Endodermal cell (in vitro differentiated cells): Measurements from ENCODE around the gene SLC38A2. TPM values are rescaled to one million over a fixed set of nuclear protein-coding genes. Genes with fewer than 3 reads are reported as not detected.

ENCODE experiments used
- DNase-seq: peaks from one replicate; pipeline ENCODE4 v3.0.0-alpha.2; 2017
- H3K27ac ChIP-seq: 2 replicates; pipeline ENCODE4 v1.5.1; 2013; ENCODE audit warnings: mild to moderate bottlenecking, low read depth, low read length, moderate library complexity
- H3K27me3 ChIP-seq: 2 replicates; pipeline ENCODE4 v1.6.1; 2013; ENCODE audit warnings: mild to moderate bottlenecking, low read length, moderate library complexity; ENCODE audit not compliant: insufficient read depth, control insufficient read depth, poor library complexity, severe bottlenecking
- H3K36me3 ChIP-seq: 2 replicates; pipeline ENCODE4 v1.7.0; 2013; ENCODE audit warnings: mild to moderate bottlenecking, low read length, moderate library complexity; ENCODE audit not compliant: control insufficient read depth, insufficient read depth
- H3K4me1 ChIP-seq: one replicate; pipeline ENCODE4 v1.7.0; 2013; ENCODE audit warnings: low read length; ENCODE audit not compliant: control insufficient read depth, insufficient read depth
- H3K4me3 ChIP-seq: 2 replicates; pipeline ENCODE4 v1.5.1; 2013; ENCODE audit warnings: mild to moderate bottlenecking, low read length, moderate library complexity
- H3K9ac ChIP-seq: 2 replicates; pipeline ENCODE4 v1.6.1; 2013; ENCODE audit warnings: mild to moderate bottlenecking, low read length, moderate library complexity; ENCODE audit not compliant: poor library complexity, severe bottlenecking; ENCODE audit errors: extremely low read depth
- H3K9me3 ChIP-seq: 2 replicates; pipeline ENCODE4 v1.6.1; 2013; ENCODE audit warnings: mild to moderate bottlenecking, low read length, moderate library complexity; ENCODE audit not compliant: control insufficient read depth
- H3K27ac Mint-ChIP-seq: 2 replicates; pipeline ENCODE4 v1.8.0; 2020; ENCODE audit warnings: mixed read lengths
- H3K27me3 Mint-ChIP-seq: 2 replicates; pipeline ENCODE4 v1.8.0; 2021; ENCODE audit warnings: mild to moderate bottlenecking, mixed read lengths; ENCODE audit not compliant: insufficient read depth
- H3K36me3 Mint-ChIP-seq: 2 replicates; pipeline ENCODE4 v1.8.0; 2020; ENCODE audit warnings: low read depth, mixed read lengths
- H3K4me1 Mint-ChIP-seq: 2 replicates; pipeline ENCODE4 v1.8.0; 2020; ENCODE audit warnings: mixed read lengths
- H3K4me3 Mint-ChIP-seq: 2 replicates; pipeline ENCODE4 v1.8.0; 2020; ENCODE audit warnings: mild to moderate bottlenecking, moderate library complexity, mixed read lengths
- H3K9me3 Mint-ChIP-seq: 2 replicates; pipeline ENCODE4 v1.8.0; 2020; ENCODE audit warnings: mild to moderate bottlenecking, mixed read lengths
- WGBS, 2 experiments: methylation state at CpG; one replicate each; pipeline versions ENCODE4 v1.1.5 to v1.1.7; 2013; ENCODE audit warnings: missing lambda C conversion rate in 2 of 2, mixed read lengths in 1 of 2; ENCODE audit not compliant: insufficient coverage in 1 of 2, insufficient read length in 1 of 2; 5-methylcytosine and 5-hydroxymethylcytosine counted together
- total RNA-seq, 2 donors: library from RNA; stranded (reverse); fragmentation: NEBNext Ultra II Directional in 1 of 2; extraction: Animal tissue kit (Norgen Biotek cat#: 25700) in 1 of 2; gene quantifications; 2 replicates in 1 of 2; 3 replicates in 1 of 2; pipeline ENCODE4 v1.2.1, GENCODE V29; 2021
- TF ChIP-seq, protein P1 (sequence below): fragments of 200-600 bp; sonication (generic); conservative IDR thresholded peaks from 2 replicates; pipeline ENCODE4 v1.5.0; 2021; ENCODE audit warnings: antibody characterized with exemption, mild to moderate bottlenecking

SLC38A2 gene
- total RNA-seq, 2 donors from 2014 or later = 156 to 230 TPM

DNA sequence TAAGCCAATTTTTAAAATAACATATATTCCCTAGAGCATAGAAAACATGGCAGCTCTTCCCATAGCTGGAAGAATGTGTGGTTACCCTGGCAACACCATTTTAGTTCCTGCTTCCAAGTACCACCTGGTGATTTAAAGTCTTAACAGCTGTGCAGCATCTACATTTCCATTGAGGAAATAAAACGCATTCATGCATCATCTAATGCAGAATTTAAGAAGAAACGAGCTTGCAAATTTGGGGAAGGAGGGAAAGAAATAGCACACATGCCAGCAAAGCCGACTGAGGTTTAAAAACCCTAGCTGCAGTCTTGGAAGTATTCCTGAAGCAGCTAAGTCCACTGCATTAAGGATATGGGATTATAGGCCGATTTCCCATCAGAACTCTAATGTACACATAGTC is 22.8 kb upstream of the SLC38A2 start:
- Mint-ChIP-seq H3K36me3 (peaks cover 45% of the 10 kb centered on the region), H3K9me3 (peaks cover 27% of the 10 kb centered on the region), H3K27me3 (no peaks in the 10 kb centered on the region), H3K4me1 (peaks cover 14% of the 10 kb centered on the region), H3K27ac (no peak overlapping the region), H3K4me3 (no peak overlapping the region)
- DNase-seq = no peak
- peaks cover 4% of the 10 kb centered on the region for H3K4me1 ChIP-seq
- H3K27me3 ChIP-seq = no peaks in the 10 kb centered on the region
- TF ChIP-seq, protein P1, sequence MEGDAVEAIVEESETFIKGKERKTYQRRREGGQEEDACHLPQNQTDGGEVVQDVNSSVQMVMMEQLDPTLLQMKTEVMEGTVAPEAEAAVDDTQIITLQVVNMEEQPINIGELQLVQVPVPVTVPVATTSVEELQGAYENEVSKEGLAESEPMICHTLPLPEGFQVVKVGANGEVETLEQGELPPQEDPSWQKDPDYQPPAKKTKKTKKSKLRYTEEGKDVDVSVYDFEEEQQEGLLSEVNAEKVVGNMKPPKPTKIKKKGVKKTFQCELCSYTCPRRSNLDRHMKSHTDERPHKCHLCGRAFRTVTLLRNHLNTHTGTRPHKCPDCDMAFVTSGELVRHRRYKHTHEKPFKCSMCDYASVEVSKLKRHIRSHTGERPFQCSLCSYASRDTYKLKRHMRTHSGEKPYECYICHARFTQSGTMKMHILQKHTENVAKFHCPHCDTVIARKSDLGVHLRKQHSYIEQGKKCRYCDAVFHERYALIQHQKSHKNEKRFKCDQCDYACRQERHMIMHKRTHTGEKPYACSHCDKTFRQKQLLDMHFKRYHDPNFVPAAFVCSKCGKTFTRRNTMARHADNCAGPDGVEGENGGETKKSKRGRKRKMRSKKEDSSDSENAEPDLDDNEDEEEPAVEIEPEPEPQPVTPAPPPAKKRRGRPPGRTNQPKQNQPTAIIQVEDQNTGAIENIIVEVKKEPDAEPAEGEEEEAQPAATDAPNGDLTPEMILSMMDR = no peak
- peaks cover 7% of the 10 kb centered on the region for H3K36me3 ChIP-seq
- H3K9ac ChIP-seq = no peak overlapping the region
- WGBS, 2 experiments = 84 to 87% methylated on average over 4 of the region's 4 CpGs
- peaks cover 8% of the 10 kb centered on the region for H3K9me3 ChIP-seq
- H3K27ac ChIP-seq = no peak overlapping the region
- no peak overlapping the region for H3K4me3 ChIP-seq

DNA sequence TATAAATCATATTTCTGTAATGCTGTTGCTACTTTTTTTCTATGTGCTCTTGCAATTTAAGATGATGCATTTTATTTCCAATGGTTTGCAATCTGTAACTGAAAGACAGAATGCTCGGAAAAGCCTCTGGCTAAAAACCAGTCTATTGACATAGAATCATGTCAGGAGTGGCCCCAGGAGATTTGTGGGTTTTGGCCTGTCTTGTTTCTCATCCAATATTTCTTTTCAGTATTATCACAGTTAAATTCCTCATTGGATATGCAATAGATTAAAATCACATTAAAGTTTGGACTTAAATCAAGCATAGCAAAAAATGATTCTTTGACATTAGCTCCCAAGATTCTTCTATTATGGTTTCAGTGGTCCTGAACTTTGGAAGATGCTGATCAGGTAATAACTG is 19.1 kb upstream of the SLC38A2 start:
- peaks cover 4% of the 10 kb centered on the region for H3K4me1 ChIP-seq
- H3K27ac Mint-ChIP-seq = no peak overlapping the region

DNA sequence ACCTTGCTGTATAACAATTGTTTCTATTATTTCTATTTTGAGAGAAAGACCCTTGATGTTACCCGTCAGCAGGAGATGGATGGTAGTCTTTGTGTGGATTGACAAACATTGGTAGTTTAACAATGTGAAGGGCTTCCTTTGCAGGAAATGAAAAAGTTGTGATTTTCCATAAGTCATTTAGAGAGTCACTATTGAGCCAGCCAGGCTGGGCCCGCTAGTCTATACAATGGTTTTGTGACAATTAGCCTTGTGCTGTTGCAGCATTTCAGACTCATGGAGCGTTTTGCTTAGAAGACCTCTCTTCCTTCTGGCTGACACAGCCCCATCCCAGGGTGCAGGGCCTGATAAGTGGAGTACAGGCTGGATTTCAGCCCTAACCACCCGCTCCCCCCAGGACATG is 18.3 kb upstream of the SLC38A2 start:
- TF ChIP-seq, protein P1 = no peak
- Histone ChIP-seq H3K4me3 (no peak overlapping the region), H3K9ac (no peak overlapping the region), H3K27me3 (no peaks in the 10 kb centered on the region), H3K4me1 (peaks cover 4% of the 10 kb centered on the region), H3K9me3 (no peaks in the 10 kb centered on the region), H3K36me3 (peaks cover 7% of the 10 kb centered on the region), H3K27ac (peak overlapping the region; percentile 3)
- H3K27me3 Mint-ChIP-seq = no peaks in the 10 kb centered on the region
- DNase-seq = peak; percentile 47
- WGBS, 2 experiments = 37 to 75% methylated on average over 3 to 4 of the region's 4 CpGs
- peaks cover 45% of the 10 kb centered on the region for H3K4me1 Mint-ChIP-seq
- peaks cover 26% of the 10 kb centered on the region for H3K36me3 Mint-ChIP-seq
- H3K4me3 Mint-ChIP-seq = no peak overlapping the region
- H3K27ac Mint-ChIP-seq = peak overlapping the region; percentile 16
- no peaks in the 10 kb centered on the region for H3K9me3 Mint-ChIP-seq

More for the DNA sequence above, 19.1 kb upstream of the SLC38A2 start:
- H3K27ac ChIP-seq = no peak overlapping the region
- 82 to 100% methylated on average over 1 of the region's 1 CpG for WGBS, 2 experiments
- H3K4me3 ChIP-seq = no peak overlapping the region
- peaks cover 4% of the 10 kb centered on the region for H3K9me3 ChIP-seq
- Mint-ChIP-seq H3K27me3 (no peaks in the 10 kb centered on the region), H3K9me3 (no peaks in the 10 kb centered on the region), H3K36me3 (peaks cover 29% of the 10 kb centered on the region), H3K4me3 (no peak overlapping the region), H3K4me1 (peaks cover 40% of the 10 kb centered on the region)
- no peak overlapping the region for H3K9ac ChIP-seq
- no peaks in the 10 kb centered on the region for H3K27me3 ChIP-seq
- TF ChIP-seq, protein P1 = no peak
- DNase-seq = no peak
- H3K36me3 ChIP-seq = peaks cover 7% of the 10 kb centered on the region
